BJ (cell line): ENCODE data around the gene STXBP1. TPM values are rescaled to one million over a fixed set of nuclear protein-coding genes. Genes with fewer than 3 reads are reported as not detected.

Experiments
- CTCF ChIA-PET: fragments of 350-600 bp; formaldehyde crosslinking; extraction: SDS; loops from one replicate; lab custom pipeline; 2021; ENCODE audit warnings: antibody characterized with exemption, inconsistent platforms; lab: Yijun Ruan, JAX
- POLR2A ChIA-PET: fragments of 300-600 bp; sonication (Branson Sonifier 250); formaldehyde crosslinking; extraction: SDS; loops from one replicate; lab custom pipeline; 2021; ENCODE audit warnings: antibody characterized with exemption; lab: Charles Lee
- DNase-seq: peaks from one replicate; pipeline ENCODE4 v3.0.0-alpha.2; 2011; ENCODE audit warnings: low read depth
- H3K27me3 ChIP-seq: 2 replicates; pipeline ENCODE4 v1.6.0; 2011; ENCODE audit warnings: low read length; ENCODE audit not compliant: control insufficient read depth, insufficient read depth
- H3K36me3 ChIP-seq: 2 replicates; pipeline ENCODE4 v1.5.1; 2011; ENCODE audit warnings: low read length; ENCODE audit not compliant: control insufficient read depth, insufficient read depth
- H3K4me3 ChIP-seq: 2 replicates; pipeline ENCODE4 v1.5.1; 2011; ENCODE audit warnings: low read depth, mild to moderate bottlenecking, control low read depth, low read length
- CTCF ChIP-seq: IDR thresholded peaks from 2 replicates; pipeline ENCODE4 v1.5.1; 2011; ENCODE audit warnings: low read depth, mild to moderate bottlenecking, control low read depth, inconsistent platforms, low read length, moderate library complexity; ENCODE audit not compliant: insufficient read depth
- polyA plus RNA-seq: library from polyadenylated mRNA; depleted of rRNA; stranded (reverse); fragments of >200 nt; gene quantifications from 2 replicates; pipeline ENCODE4 v1.2.3, GENCODE V29; 2011

Gene STXBP1
- polyA plus RNA-seq, 1 experiment: 18.1 TPM

- no peak for TF ChIP-seq CTCF
- ChIA-PET POLR2A (no interaction called here), CTCF (interaction anchor here (0.7 kb wide), 1 partner anchor 14 kb away, joined by 3 read pairs; no protein-coding TSS in a partner anchor)
- H3K4me3 ChIP-seq: no peak overlapping the region
- no peaks in the 10 kb centered on the region; the same call in 1 of the 2 replicates for H3K36me3 ChIP-seq
- no peak for DNase-seq
- H3K27me3 ChIP-seq: no peaks in the 10 kb centered on the region
These were observed 35.4 kb downstream of the STXBP1 start for GRCh38 chr9:127647451-127647850.

- TF ChIP-seq CTCF: no peak
- CTCF ChIA-PET: interaction anchor here (1.2 kb wide), 1 partner anchor 17 kb away, joined by 3 read pairs; no protein-coding TSS in a partner anchor
- POLR2A ChIA-PET: no interaction called here
- Histone ChIP-seq H3K36me3 (peaks cover 1% of the 10 kb centered on the region; the same call in 1 of the 2 replicates), H3K4me3 (no peak overlapping the region), H3K27me3 (no peaks in the 10 kb centered on the region)
- DNase-seq: no peak
These were observed 38.4 kb downstream of the STXBP1 start for GRCh38 chr9:127650518-127650917.

- Histone ChIP-seq H3K27me3 (no peaks in the 10 kb centered on the region), H3K4me3 (no peak overlapping the region), H3K36me3 (peaks cover 1% of the 10 kb centered on the region; the same call in 1 of the 2 replicates)
- DNase-seq: no peak
- no peak for TF ChIP-seq CTCF
- CTCF ChIA-PET: interaction anchor here (1.1 to 1.4 kb wide), 2 partner anchors 9 to 83 kb away, joined by 3 to 4 read pairs; no protein-coding TSS in a partner anchor
- POLR2A ChIA-PET: no interaction called here
These were observed 39.9 kb downstream of the STXBP1 start for GRCh38 chr9:127651697-127652610.

- no peak for TF ChIP-seq CTCF
- no peak for DNase-seq
- POLR2A ChIA-PET: no interaction called here
- Histone ChIP-seq H3K4me3 (no peak overlapping the region), H3K27me3 (no peaks in the 10 kb centered on the region), H3K36me3 (peaks cover 1% of the 10 kb centered on the region; the same call in 1 of the 2 replicates)
- CTCF ChIA-PET: interaction anchor here (1.1 kb wide), 1 partner anchor 82 kb away, joined by 3 read pairs; no protein-coding TSS in a partner anchor
These were observed 40.7 kb downstream of the STXBP1 start for GRCh38 chr9:127652733-127653132.

GRCh38 chr9:127654619-127655018 is 42.5 kb downstream of the STXBP1 start:
- H3K4me3 ChIP-seq: no peak overlapping the region
- DNase-seq: peak; percentile 63
- ChIA-PET POLR2A (no interaction called here), CTCF (no interaction called here)
- peaks cover 4% of the 10 kb centered on the region; the same call in 1 of the 2 replicates for H3K36me3 ChIP-seq
- H3K27me3 ChIP-seq: no peaks in the 10 kb centered on the region
- no peak for TF ChIP-seq CTCF
